ENCODE data around the gene MRPS5. TPM values are rescaled to one million over a fixed set of nuclear protein-coding genes. Genes with fewer than 3 reads are reported as not detected.

Gene MRPS5
- total RNA-seq, 2 donors from 2014 or later = 32.2 to 33.7 TPM

- intact Hi-C loops (cut with DNase I) = no loop called here
- peak; percentile 26 for DNase-seq (ENCODE audit: low spot score)
Measured at GRCh38 chr2:95052307-95052706, 69.3 kb downstream of the MRPS5 start.

GRCh38 chr2:95051626-95052025 is 70.0 kb downstream of the MRPS5 start:
- intact Hi-C loops (cut with DNase I) = no loop called here
- DNase-seq (ENCODE audit: low spot score) = no peak

- intact Hi-C loops (cut with DNase I) = no loop called here
- DNase-seq (ENCODE audit: low spot score) = peak; percentile 38
Measured at GRCh38 chr2:95050385-95051300, 71.0 kb downstream of the MRPS5 start.

- DNase-seq (ENCODE audit: low spot score) = peak; percentile 24
- intact Hi-C loops (cut with DNase I) = no loop called here
Measured at GRCh38 chr2:95049961-95050360, 71.6 kb downstream of the MRPS5 start.

GRCh38 chr2:95049683-95049955 is 72.0 kb downstream of the MRPS5 start:
- intact Hi-C loops (cut with DNase I) = no loop called here
- DNase-seq (ENCODE audit: low spot score) = peak; percentile 68

DNA sequence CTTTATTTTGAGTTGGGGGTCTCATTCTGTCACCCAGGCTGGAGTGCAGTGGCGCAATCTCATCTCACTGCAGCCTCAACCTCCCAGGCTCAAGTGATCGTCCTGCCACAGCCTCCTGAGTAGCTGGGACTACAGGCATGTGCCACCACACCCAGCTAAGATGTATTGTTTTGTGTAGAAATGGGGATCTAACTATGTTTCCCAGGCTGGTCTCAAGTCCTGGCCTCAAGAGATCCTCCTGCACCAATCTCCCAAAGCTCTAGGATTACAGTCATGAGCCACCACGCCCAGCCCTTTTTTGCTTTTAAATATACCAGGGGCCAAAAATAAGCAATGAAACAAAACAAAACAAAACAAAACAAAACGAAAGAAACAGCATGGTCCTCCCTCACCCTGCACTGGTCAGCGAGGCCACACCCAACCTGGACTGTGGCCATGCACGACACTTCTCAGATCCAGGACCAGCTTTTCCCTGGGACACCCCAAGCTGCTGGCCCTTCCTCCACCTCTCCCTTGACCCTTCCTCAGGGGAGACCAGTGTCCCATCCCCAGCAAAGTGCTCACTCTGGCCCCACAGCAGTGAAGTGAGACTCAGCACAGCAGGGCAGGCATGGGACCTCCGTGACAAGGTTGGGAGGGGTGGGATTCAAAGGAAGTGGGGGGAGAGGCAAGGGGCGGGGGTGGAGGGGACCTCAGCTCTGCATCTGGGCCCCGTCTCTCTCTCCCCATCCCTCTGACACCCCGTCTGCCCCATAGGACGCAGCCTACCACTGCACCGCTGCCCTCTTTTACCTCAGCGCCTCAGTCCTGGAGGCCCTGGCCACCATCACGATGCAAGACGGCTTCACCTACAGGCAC is 72.6 kb downstream of the MRPS5 start:
- DNase-seq (ENCODE audit: low spot score) = peak; percentile 8
- intact Hi-C loops (cut with DNase I) = no loop called here

GRCh38 chr2:95047629-95048510 is 73.7 kb downstream of the MRPS5 start:
- DNase-seq (ENCODE audit: low spot score) = peak; percentile 72
- intact Hi-C loops (cut with DNase I) = no loop called here

- peak; percentile 72 for DNase-seq (ENCODE audit: low spot score)
- intact Hi-C loops (cut with DNase I) = no loop called here
Measured at GRCh38 chr2:95046371-95047112, 75.1 kb downstream of the MRPS5 start.

DNA sequence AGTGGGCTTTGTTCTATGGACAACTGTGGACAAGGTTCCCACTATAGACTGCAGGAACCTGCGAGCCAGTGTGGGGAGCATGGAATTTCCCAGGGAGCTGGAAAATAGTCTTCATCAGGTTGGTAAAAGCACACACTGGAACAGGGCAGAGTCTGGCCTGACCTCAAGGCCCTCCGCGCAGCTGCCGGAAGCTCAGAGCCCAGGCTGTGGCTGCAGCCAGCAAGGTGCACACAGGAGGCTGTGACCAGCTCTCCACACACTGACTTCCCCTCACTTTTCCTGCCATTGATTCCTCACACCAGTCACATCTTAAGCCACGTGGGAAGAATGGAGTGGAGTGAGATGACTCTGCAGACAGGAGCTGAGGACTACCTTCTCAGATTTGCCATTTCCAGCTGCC is 77.0 kb downstream of the MRPS5 start:
- intact Hi-C loops (cut with DNase I) = no loop called here
- DNase-seq (ENCODE audit: low spot score) = peak; percentile 23

GRCh38 chr2:95043300-95044093 is 78.1 kb downstream of the MRPS5 start:
- intact Hi-C loops (cut with DNase I) = no loop called here
- peak; percentile 93 for DNase-seq (ENCODE audit: low spot score)

- intact Hi-C loops (cut with DNase I) = no loop called here
- no peak for DNase-seq (ENCODE audit: low spot score)
Measured at GRCh38 chr2:95042472-95043271, 78.9 kb downstream of the MRPS5 start.

DNA sequence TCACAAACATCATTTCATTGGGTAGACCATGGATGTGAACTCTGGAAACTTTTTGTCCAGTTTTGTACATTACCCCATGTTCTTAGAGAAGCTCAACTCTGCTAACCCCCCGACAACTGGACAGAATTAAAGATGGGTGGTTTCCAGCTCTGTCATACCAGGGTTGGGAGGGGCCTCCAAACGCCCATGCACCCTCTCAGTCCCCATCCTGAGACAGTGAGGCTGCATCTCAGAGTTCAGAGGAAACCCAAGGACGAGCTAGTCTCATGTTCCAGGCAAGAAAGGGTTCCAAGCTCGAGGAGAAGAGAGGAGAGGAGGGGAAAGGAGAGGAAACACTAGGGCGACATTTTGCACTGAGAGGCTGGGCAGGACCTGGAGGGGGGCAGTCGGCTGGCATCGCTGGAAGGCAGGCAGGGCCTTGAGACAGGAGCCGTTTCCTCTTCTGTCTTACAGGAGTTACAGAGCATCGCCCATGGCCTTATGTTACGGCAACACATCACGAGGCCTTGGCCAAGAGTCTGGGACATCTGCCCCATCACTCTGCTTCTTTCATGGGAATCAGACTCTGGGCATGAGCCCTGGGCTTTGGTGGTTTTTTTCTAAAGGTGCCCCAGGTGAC is 79.7 kb downstream of the MRPS5 start:
- intact Hi-C loops (cut with DNase I) = no loop called here
- no peak for DNase-seq (ENCODE audit: low spot score)

DNA sequence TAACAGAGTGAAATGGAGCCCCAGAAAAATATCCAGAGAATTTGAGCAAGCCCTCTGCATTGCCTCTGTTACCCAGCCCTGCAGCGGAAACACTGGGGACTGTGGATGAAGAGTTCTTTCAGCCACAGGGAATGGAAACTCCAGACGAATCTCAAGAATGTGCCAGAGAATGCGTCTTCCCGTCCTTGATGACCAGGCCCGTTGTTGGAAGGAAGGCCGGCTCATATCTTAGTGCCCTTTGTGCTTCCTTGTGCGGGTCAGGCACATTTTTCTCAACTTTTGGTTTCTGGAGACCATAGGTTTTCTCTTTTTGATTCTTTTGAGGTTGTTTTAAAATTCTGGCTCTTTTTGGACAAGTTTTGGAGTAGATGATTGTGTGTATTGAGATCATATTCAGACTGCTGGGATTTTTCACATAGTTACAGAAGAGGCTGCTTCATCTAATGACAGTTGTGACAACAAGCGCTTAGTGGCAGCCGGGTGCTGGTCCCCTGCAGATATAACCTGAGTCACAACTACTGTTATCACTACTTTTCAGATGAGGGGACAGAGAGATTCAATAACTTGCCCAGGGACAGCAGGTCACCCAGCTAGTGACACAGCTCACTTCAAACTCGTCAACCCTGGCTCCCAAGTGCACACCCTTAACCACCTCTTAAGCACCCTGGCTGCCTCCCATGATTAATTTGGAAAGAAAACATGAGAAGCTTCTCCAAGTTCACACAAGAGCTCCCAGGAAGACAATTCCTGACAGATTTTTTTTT is 80.4 kb downstream of the MRPS5 start:
- intact Hi-C loops (cut with DNase I) = no loop called here
- DNase-seq (ENCODE audit: low spot score) = no peak

- no peak for DNase-seq (ENCODE audit: low spot score)
Measured at GRCh38 chr2:95040426-95040825, 81.2 kb downstream of the MRPS5 start.

GRCh38 chr2:95039978-95040377 is 81.6 kb downstream of the MRPS5 start:
- no peak for DNase-seq (ENCODE audit: low spot score)

More at GRCh38 chr2:95040426-95040825, 81.2 kb downstream of the MRPS5 start:
- intact Hi-C loops (cut with DNase I) = no loop called here

DNA sequence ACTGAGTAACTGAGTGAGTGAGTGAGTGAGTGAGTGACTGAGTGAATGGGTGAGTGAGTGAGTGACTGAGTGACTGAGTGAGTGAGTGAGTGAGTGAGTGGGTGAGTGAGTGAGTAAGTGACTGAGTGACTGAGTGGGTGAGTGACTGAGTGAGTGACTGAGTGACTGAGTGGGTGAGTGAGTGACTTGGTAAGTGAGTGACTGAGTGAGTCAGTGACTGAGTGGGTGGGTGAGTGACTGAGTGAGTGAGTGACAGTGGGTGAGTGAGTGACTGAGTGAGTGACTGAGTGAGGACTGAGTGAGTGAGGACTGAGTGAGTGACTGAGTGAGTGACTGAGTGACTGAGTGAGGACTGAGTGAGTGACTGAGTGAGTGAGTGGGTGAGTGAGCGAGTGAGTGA is 82.2 kb downstream of the MRPS5 start:
- no peak for DNase-seq (ENCODE audit: low spot score)
- intact Hi-C loops (cut with DNase I) = no loop called here

More at GRCh38 chr2:95039978-95040377, 81.6 kb downstream of the MRPS5 start:
- intact Hi-C loops (cut with DNase I) = no loop called here

Data from posterior vena cava (tissue), 2 donors.